NT2/D1 (cell line): ENCODE data around the gene RAB11FIP4.

ENCODE experiments used
- DNase-seq: peaks from one replicate; pipeline ENCODE4 v3.0.0-alpha.2; 2011; ENCODE audit warnings: low read depth, low spot score
- H3K27me3 ChIP-seq: 2 replicates; pipeline ENCODE4 v1.6.0; 2011; ENCODE audit warnings: mild to moderate bottlenecking; ENCODE audit not compliant: insufficient read length, insufficient read depth
- H3K36me3 ChIP-seq: 2 replicates; pipeline ENCODE4 v1.6.1; 2011; ENCODE audit warnings: mild to moderate bottlenecking, low read length, mixed read lengths; ENCODE audit not compliant: insufficient read depth, insufficient read length
- H3K4me1 ChIP-seq: 2 replicates; pipeline ENCODE4 v1.5.1; 2011; ENCODE audit not compliant: insufficient read depth, insufficient read length
- H3K4me3 ChIP-seq: 2 replicates; pipeline ENCODE4 v1.5.1; 2011; ENCODE audit warnings: low read depth; ENCODE audit not compliant: insufficient read length
- H3K9ac ChIP-seq: 2 replicates; pipeline ENCODE4 v1.6.0; 2011; ENCODE audit warnings: low read depth; ENCODE audit not compliant: insufficient read length
- H3K9me3 ChIP-seq: 2 replicates; pipeline ENCODE4 v1.5.1; 2011; ENCODE audit warnings: mild to moderate bottlenecking, low read length; ENCODE audit not compliant: insufficient read depth
- SUZ12 ChIP-seq: IDR thresholded peaks from 2 replicates; pipeline ENCODE4 v1.6.1; 2011; ENCODE audit not compliant: insufficient read length, insufficient read depth; ENCODE audit errors: extremely low read depth
- YY1 ChIP-seq: IDR thresholded peaks from 2 replicates; pipeline ENCODE4 v1.6.1; 2011; ENCODE audit not compliant: insufficient read length, insufficient read depth
- ZNF274 ChIP-seq: IDR thresholded peaks from 2 replicates; pipeline ENCODE4 v1.6.1; 2011; ENCODE audit warnings: mild to moderate bottlenecking, low read depth, low read length

RAB11FIP4 gene

DNA sequence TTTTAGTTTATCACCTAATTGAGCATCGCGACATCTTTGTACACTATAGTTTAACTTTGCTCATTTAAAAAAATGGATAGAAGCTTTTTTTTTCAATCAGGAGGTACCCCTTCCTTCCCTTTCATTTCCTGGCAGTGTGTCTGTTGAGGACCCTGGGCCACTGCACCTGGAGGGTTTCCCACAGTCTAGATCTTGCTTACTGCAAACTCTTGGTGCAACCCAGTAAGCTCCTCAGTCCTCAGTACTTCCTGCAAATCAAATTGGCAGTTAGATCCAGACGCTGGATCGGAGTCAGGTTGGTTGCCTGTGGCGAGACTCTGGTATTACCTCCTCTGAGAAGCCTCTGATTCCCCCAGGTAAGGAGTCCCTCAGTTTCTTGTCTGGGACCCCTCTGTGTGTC lies 162.0 kb downstream of the RAB11FIP4 start:
- TF ChIP-seq YY1 (no peak), ZNF274 (no peak), SUZ12 (no peak)
- Histone ChIP-seq H3K9me3 (no peaks in the 10 kb centered on the region), H3K4me3 (no peak overlapping the region), H3K4me1 (peaks cover 3% of the 10 kb centered on the region), H3K9ac (no peak overlapping the region), H3K27me3 (peaks cover 64% of the 10 kb centered on the region), H3K36me3 (no peaks in the 10 kb centered on the region)
- no peak for DNase-seq

DNA sequence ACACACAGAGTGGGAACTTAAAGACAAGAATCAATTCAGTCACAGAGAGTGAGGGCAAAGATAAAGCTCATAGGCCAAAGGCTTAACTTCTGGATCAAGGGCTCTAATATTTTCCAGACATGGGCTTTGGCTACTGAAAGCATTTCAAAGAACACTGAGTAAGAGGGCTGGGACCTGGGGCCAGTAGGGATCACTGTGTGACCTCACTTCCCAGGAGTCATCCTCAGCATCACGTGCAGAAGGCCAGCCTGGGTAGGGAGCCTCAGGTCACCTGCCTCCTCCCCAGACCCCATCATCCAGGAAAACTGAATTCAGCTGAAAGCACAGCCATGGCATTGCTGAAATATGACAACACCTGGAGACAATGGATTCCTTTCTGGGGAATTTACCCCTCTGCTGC lies 163.5 kb downstream of the RAB11FIP4 start:
- no peak for DNase-seq
- H3K36me3 ChIP-seq: no peaks in the 10 kb centered on the region
- H3K4me3 ChIP-seq: no peak overlapping the region
- H3K27me3 ChIP-seq: peaks cover 73% of the 10 kb centered on the region
- no peak for TF ChIP-seq ZNF274
- no peak for TF ChIP-seq SUZ12
- no peak for TF ChIP-seq YY1
- H3K9me3 ChIP-seq: no peaks in the 10 kb centered on the region
- peaks cover 4% of the 10 kb centered on the region for H3K4me1 ChIP-seq
- no peak overlapping the region for H3K9ac ChIP-seq

DNA sequence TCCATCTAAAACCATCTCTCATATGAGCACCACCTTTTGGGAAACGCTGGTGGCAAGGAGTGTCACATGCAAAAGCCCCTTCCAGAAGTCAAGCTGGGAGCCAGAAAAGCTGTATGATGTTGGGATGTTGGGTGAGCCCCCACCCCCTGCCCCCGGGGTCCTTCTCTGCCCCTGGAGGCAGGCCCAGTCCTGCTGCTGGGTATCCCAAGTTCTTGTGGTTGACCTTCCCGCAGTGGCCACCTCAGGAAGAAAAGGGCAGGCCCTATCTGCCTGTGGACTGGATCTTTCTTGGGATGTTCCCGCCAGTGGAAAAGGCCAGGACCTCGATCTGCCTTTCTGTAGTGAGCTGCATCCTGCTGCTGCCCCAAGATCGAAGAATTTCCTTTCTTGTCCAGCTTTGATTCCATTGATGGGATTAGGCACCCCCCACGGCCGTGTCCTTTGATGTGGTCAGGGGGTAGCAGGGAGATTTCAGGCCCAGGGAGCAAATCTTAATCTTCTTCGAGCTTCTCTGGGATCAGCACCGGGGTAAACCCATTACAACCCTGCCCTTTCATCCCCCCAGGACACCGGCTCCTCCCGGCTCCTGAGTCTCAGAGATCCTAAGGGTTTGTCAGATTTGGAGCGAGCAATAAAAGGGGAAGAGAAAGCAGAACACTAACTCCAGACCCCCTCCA lies 165.6 kb downstream of the RAB11FIP4 start:
- TF ChIP-seq YY1 (no peak), SUZ12 (no peak), ZNF274 (no peak)
- Histone ChIP-seq H3K9ac (no peak overlapping the region), H3K4me3 (no peak overlapping the region), H3K9me3 (no peaks in the 10 kb centered on the region), H3K4me1 (peaks cover 9% of the 10 kb centered on the region), H3K36me3 (no peaks in the 10 kb centered on the region), H3K27me3 (peaks cover 71% of the 10 kb centered on the region)
- DNase-seq: no peak

DNA sequence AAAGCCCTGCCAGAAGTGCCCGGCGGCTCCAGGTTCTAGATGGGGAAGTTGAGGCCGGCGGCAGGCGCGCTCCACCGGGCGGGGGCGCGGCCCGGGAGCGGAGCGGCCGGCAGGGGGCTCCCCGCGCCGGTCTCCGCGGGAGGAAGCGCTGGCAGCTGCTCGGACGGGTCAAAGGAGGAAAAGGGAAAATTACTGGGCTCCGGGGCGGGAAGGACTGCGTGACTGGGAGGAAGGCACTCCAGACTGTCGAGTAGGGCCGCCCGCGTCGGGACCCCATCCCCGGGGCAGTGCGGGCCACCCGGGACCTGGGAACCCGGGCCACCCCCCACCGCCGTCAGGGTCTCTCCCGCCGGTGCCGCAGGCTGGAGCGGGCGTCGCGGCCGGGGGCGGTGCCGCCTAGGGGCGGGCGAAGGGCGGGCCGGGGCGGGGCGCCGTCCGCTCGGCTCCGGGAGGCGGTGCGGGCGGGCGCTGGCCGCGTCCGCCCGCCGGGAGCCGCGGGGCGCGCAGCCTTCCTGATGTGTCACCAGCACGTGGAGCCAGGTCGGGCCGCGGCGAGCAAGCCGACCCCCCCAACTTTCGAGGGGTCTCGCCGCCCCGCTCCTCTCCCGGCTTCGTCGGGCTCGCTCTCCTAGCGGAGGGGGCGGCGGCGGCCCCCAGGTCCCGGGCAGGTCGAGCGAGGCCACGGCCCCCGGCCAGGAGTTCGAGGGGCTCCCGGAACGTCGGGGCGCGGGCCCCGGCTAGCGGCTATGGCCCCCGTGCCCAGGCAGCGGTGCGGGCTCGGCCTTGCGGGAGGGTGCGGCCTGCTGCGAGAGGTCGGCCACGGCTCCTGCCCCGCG lies 167.5 kb downstream of the RAB11FIP4 start:
- no peak for TF ChIP-seq YY1
- no peak for TF ChIP-seq SUZ12
- no peak for TF ChIP-seq ZNF274
- peaks cover 9% of the 10 kb centered on the region for H3K4me1 ChIP-seq
- H3K36me3 ChIP-seq: peaks cover 11% of the 10 kb centered on the region
- peak overlapping the region; percentile 58 for H3K9ac ChIP-seq
- no peaks in the 10 kb centered on the region for H3K9me3 ChIP-seq
- no peak for DNase-seq
- peaks cover 56% of the 10 kb centered on the region for H3K27me3 ChIP-seq
- peak overlapping the region; percentile 49 for H3K4me3 ChIP-seq

DNA sequence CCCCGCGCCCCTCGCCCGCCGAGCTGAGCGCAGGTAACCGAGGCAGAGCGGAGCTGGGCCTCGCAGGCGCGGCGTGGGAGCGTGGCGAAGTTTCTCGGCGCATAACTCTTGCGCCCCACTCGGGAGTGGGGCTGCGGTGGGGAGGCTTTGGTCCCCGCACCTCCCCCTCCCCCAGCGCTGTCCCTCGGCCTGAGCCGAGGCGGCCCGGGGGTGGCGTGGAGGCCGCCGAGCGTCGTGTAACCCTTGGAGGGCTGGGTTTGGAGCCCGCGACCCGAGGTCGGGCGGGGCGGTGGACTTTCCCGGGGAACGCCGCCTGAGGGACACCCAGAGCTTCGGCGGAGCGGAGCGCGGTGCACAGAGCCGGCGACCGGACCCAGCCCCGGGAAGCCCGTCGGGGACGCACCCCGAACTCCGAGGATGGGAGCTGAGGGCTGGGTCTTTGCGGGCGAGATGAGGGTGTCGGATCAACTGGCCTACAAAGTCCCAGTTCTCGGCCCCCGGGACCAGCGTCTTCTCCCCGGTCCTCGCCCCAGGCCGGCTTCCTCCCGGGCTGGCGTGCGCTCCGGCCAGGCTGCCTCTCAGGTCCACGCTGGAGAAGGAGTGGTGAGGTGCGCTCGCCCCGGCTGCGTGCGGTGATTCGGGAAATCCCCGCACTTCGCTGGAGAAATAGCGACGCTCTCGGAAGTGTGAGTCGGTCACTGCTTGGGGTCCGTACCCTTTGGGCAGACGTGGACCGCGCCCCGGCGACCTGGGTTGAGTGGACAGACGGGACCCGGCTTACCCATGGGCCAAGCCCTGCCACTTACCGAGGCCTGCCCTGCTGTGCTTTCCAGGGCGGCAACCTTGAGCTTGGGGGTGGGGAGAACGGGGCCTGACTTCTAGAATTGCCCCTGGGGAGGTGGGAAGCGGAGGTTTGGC lies 168.4 kb downstream of the RAB11FIP4 start:
- TF ChIP-seq SUZ12 (no peak), YY1 (no peak), ZNF274 (no peak)
- Histone ChIP-seq H3K9me3 (no peaks in the 10 kb centered on the region), H3K36me3 (peaks cover 14% of the 10 kb centered on the region), H3K27me3 (peaks cover 48% of the 10 kb centered on the region), H3K4me1 (peaks cover 11% of the 10 kb centered on the region), H3K4me3 (peak overlapping the region; percentile 43), H3K9ac (peak overlapping the region; percentile 58)
- no peak for DNase-seq

DNA sequence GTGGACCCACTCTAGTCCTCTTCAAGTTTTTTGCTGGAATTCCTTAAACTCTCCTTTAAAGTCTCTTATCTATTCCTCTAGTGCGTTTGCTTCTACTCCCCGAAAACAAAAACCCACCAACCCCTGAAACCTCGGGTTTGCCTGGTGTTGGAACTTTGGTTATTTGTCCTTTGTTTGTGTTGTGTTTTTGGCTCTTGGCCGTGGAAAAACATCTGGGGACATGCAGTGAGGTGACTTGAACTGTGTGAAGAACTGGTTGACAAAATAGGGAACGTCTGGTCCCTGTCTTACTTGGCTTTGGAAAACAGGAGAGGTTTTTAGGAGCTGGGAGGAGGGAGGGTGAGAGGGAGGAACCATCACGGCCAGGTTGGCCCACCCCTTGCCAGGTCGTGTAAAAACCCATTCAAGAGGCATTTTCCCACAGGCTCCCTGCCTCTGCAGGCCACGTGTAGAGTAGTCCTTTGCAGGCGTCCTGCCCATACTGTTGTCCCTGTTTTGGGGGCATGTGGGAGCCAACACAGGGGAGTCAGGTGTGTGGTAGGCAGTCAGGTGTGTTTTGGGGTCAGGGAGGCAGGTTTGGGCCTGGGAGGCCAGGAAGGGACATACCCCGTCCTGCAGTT lies 169.3 kb downstream of the RAB11FIP4 start:
- no peaks in the 10 kb centered on the region for H3K9me3 ChIP-seq
- H3K4me3 ChIP-seq: peak overlapping the region; percentile 43
- H3K4me1 ChIP-seq: peaks cover 16% of the 10 kb centered on the region
- peaks cover 39% of the 10 kb centered on the region for H3K27me3 ChIP-seq
- no peak for DNase-seq
- no peak for TF ChIP-seq SUZ12
- no peak for TF ChIP-seq ZNF274
- TF ChIP-seq YY1: no peak
- peak overlapping the region; percentile 58 for H3K9ac ChIP-seq
- H3K36me3 ChIP-seq: peaks cover 18% of the 10 kb centered on the region
